ENCODE measurements around the gene BPHL.

DNA sequence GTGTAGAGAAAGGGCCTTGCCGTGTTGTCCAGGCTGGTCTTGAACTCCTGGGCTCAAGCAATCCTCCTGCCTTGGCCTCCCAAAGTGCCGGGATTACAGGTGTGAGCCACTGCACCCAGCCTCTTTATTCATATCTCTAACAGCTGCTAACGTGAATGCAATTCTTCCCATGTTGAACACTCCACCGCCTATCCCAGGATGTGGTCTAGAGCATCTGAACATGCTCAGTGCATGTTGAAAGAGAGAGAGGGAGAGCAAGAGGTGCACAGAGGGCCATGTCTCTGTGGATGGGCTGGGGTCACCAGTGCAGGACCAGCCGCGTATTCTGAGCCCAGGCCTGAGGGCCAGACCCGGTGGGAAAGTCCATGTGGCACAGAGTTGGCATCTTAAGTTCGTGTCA lies 26.1 kb downstream of the BPHL start:
- TF ChIP-seq, protein P1, sequence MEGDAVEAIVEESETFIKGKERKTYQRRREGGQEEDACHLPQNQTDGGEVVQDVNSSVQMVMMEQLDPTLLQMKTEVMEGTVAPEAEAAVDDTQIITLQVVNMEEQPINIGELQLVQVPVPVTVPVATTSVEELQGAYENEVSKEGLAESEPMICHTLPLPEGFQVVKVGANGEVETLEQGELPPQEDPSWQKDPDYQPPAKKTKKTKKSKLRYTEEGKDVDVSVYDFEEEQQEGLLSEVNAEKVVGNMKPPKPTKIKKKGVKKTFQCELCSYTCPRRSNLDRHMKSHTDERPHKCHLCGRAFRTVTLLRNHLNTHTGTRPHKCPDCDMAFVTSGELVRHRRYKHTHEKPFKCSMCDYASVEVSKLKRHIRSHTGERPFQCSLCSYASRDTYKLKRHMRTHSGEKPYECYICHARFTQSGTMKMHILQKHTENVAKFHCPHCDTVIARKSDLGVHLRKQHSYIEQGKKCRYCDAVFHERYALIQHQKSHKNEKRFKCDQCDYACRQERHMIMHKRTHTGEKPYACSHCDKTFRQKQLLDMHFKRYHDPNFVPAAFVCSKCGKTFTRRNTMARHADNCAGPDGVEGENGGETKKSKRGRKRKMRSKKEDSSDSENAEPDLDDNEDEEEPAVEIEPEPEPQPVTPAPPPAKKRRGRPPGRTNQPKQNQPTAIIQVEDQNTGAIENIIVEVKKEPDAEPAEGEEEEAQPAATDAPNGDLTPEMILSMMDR (optimal IDR thresholded peaks at IDR 0.05 in 1 of 3, IDR thresholded peaks at IDR 0.05 in 1 of 3, conservative IDR thresholded peaks at IDR 0.05 in 1 of 3; ENCODE audit: extremely low read depth in 1 of 3, insufficient read depth in 2 of 3, low read length in 3 of 3) = no peak
- no peak for TF ChIP-seq EZH2 (IDR thresholded peaks at IDR 0.05; ENCODE audit: low read length)
